ACC112 (cell line): Measurements from ENCODE around the gene CNR1.

Experiments used
- H2AFZ ChIP-seq: fragments of 200-600 bp; sonication (generic); one replicate; pipeline ENCODE4 v1.6.0; 2017; ENCODE audit warnings: antibody characterized with exemption, low read length; ENCODE audit not compliant: unreplicated experiment
- H3K27ac ChIP-seq: fragments of 200-600 bp; sonication (generic); 2 replicates; pipeline ENCODE4 v1.5.1; 2014; ENCODE audit warnings: low read depth, mild to moderate bottlenecking, antibody characterized with exemption, low read length, moderate library complexity
- H3K27me3 ChIP-seq: fragments of 200-600 bp; sonication (generic); 2 replicates; pipeline ENCODE4 v1.6.1; 2014; ENCODE audit warnings: mild to moderate bottlenecking, antibody characterized with exemption, low read length, moderate library complexity, mixed read lengths; ENCODE audit not compliant: insufficient read depth
- H3K36me3 ChIP-seq: fragments of 200-600 bp; sonication (generic); 2 replicates; pipeline ENCODE4 v1.6.1; 2016; ENCODE audit warnings: mild to moderate bottlenecking, antibody characterized with exemption, low read length, moderate library complexity, mixed read lengths; ENCODE audit not compliant: insufficient read depth
- H3K4me1 ChIP-seq: fragments of 200-600 bp; sonication (generic); one replicate; pipeline ENCODE4 v1.6.1; 2016; ENCODE audit warnings: low read length, mixed read lengths; ENCODE audit not compliant: insufficient read depth, unreplicated experiment, control insufficient read depth
- H3K4me3 ChIP-seq: fragments of 200-600 bp; sonication (generic); 2 replicates; pipeline ENCODE4 v1.5.1; 2014; ENCODE audit warnings: mild to moderate bottlenecking, low read depth, low read length
- H3K79me2 ChIP-seq: fragments of 200-600 bp; sonication (generic); one replicate; pipeline ENCODE4 v1.6.0; 2016; ENCODE audit warnings: low read length; ENCODE audit not compliant: control insufficient read depth, unreplicated experiment, insufficient read depth

The CNR1 gene

DNA sequence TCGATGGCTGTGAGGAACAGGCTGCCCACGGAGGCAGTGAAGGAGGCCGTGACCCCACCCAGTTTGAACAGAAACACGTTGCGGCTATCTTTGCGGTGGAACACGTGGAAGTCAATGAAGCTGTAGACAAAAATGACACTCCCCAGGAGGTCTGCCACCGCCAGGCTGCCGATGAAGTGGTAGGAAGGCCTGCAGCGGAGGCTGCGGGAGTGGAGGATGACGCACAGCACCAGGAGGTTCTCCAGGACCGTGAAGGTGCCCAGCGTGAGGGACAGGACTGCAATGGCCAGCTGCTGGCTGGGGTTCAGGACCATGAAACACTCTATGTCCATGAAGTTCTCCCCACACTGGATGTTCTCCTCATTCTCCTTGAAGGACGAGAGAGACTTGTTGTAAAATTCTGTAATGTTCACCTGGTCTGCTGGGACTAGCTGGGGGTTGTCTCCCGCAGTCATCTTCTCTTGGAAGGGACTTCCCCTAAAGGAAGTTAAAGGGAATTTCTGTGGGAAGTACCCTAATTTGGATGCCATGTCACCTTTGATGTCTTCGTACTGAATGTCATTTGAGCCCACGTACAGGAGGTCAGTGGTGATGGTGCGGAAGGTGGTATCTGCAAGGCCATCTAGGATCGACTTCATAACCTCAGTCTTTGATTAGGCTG, 21.4 kb downstream of the CNR1 start:
- peaks cover 15% of the 10 kb centered on the region for H3K4me1 ChIP-seq
- H3K4me3 ChIP-seq = no peak overlapping the region
- H3K27me3 ChIP-seq = no peaks in the 10 kb centered on the region
- no peaks in the 10 kb centered on the region for H3K79me2 ChIP-seq
- peaks cover 27% of the 10 kb centered on the region for H3K36me3 ChIP-seq
- no peak overlapping the region for H3K27ac ChIP-seq
- no peak overlapping the region for H2AFZ ChIP-seq

GRCh38 chr6:88143421-88144157, 22.6 kb downstream of the CNR1 start:
- Histone ChIP-seq H3K36me3 (peaks cover 27% of the 10 kb centered on the region), H3K79me2 (no peaks in the 10 kb centered on the region), H3K27ac (no peak overlapping the region), H3K4me1 (peaks cover 15% of the 10 kb centered on the region), H3K27me3 (no peaks in the 10 kb centered on the region), H2AFZ (no peak overlapping the region), H3K4me3 (no peak overlapping the region)

- Histone ChIP-seq H3K4me3 (no peak overlapping the region), H2AFZ (no peak overlapping the region)
Observed at GRCh38 chr6:88142297-88142668, 23.9 kb downstream of the CNR1 start.

DNA sequence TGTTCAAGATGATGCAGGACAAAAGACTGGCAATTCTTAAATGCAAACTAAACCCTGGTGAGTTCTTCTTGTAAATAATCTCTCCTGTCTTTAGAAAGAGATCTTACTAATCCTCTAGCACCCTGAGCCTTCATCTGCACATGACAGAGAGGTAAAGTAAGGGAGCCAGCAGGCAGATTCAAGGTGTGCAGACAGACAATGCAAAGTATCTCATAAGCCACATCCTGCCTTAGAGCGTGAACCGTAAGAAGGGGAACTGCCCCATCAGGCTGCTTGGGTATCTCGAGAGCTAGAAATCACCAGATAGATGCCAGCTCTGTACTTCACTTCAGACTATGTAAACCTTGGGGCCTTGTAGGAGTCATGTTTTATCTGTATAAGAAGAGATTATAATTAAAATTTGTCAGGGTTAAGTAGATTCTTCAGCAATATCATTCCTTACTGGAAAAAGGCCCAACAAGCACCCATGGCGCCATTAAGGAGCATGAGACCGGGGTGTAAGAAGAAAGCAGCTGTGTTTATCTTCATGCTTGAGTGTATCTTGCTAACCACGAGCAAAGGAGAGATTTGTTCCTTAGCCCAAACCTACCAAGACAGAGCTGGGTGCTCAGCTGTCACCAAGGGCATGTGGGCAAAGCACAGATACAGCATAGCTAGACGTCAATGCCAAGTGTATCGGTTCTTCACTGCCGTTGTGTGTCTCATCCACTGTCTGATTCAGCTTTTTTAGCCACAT, 24.4 kb downstream of the CNR1 start:
- Histone ChIP-seq H3K79me2 (no peaks in the 10 kb centered on the region), H3K27ac (no peak overlapping the region)

More at GRCh38 chr6:88142297-88142668, 23.9 kb downstream of the CNR1 start:
- Histone ChIP-seq H3K4me1 (peaks cover 15% of the 10 kb centered on the region), H3K79me2 (no peaks in the 10 kb centered on the region), H3K27me3 (no peaks in the 10 kb centered on the region), H3K27ac (no peak overlapping the region), H3K36me3 (peaks cover 27% of the 10 kb centered on the region)

GRCh38 chr6:88137915-88138314, 28.2 kb downstream of the CNR1 start:
- Histone ChIP-seq H3K4me3 (no peak overlapping the region), H3K27ac (no peak overlapping the region), H3K27me3 (no peaks in the 10 kb centered on the region)

More for the DNA sequence above, 24.4 kb downstream of the CNR1 start:
- peaks cover 15% of the 10 kb centered on the region for H3K4me1 ChIP-seq
- no peak overlapping the region for H2AFZ ChIP-seq
- H3K27me3 ChIP-seq = no peaks in the 10 kb centered on the region
- no peak overlapping the region for H3K4me3 ChIP-seq
- peaks cover 27% of the 10 kb centered on the region for H3K36me3 ChIP-seq

GRCh38 chr6:88135578-88136114, 30.5 kb downstream of the CNR1 start:
- Histone ChIP-seq H3K27ac (no peak overlapping the region), H3K79me2 (no peaks in the 10 kb centered on the region), H3K4me1 (no peaks in the 10 kb centered on the region), H2AFZ (no peak overlapping the region), H3K27me3 (no peaks in the 10 kb centered on the region), H3K4me3 (no peak overlapping the region), H3K36me3 (no peaks in the 10 kb centered on the region)

More at GRCh38 chr6:88137915-88138314, 28.2 kb downstream of the CNR1 start:
- H3K4me1 ChIP-seq = peaks cover 12% of the 10 kb centered on the region
- H2AFZ ChIP-seq = no peak overlapping the region
- no peaks in the 10 kb centered on the region for H3K79me2 ChIP-seq
- H3K36me3 ChIP-seq = peaks cover 3% of the 10 kb centered on the region; the same call in 1 of the 2 replicates

- H3K27ac ChIP-seq = no peak overlapping the region
- H3K36me3 ChIP-seq = no peaks in the 10 kb centered on the region
- H3K4me3 ChIP-seq = no peak overlapping the region
- no peaks in the 10 kb centered on the region for H3K79me2 ChIP-seq
- H3K4me1 ChIP-seq = no peaks in the 10 kb centered on the region
- H2AFZ ChIP-seq = no peak overlapping the region
- H3K27me3 ChIP-seq = no peaks in the 10 kb centered on the region
Observed at GRCh38 chr6:88134575-88134974, 31.6 kb downstream of the CNR1 start.

GRCh38 chr6:88133718-88134117, 32.4 kb downstream of the CNR1 start:
- Histone ChIP-seq H3K79me2 (no peaks in the 10 kb centered on the region), H3K4me1 (no peaks in the 10 kb centered on the region), H2AFZ (no peak overlapping the region), H3K36me3 (no peaks in the 10 kb centered on the region), H3K27me3 (no peaks in the 10 kb centered on the region), H3K4me3 (no peak overlapping the region), H3K27ac (no peak overlapping the region)

DNA sequence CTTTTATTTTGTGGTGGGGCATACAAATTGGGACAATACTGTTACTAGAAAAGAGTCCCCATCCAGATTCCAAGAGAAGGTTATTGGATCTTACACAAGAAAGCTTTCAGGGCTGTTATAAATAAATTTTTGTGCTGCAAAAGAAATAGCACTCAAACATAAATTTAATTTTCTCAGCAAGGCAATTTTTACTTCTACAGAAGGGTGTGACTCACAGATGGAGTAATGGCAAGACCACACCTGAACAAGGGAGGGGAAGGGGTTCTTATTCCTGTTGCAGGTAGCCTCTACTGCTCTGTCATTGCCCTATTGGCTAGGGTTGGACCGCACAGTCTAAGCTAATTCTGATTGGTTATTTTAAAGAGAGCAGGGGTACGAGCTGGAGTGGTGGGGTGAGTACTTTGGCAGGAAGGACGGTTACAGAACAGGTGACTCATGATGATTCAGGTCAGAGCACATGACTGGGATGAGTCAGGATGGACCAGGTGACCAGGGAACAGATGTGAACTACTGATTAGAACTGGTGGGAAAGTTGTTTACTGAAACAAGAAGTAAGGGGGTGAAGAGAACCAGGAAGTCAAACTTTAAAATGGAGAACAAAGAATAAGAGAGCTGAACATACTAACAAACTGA, 41.1 kb downstream of the CNR1 start:
- H2AFZ ChIP-seq = no peak overlapping the region
- H3K4me1 ChIP-seq = no peaks in the 10 kb centered on the region
- H3K27me3 ChIP-seq = peaks cover 11% of the 10 kb centered on the region
- no peak overlapping the region for H3K4me3 ChIP-seq
- H3K27ac ChIP-seq = no peak overlapping the region
- H3K36me3 ChIP-seq = no peaks in the 10 kb centered on the region
- no peaks in the 10 kb centered on the region for H3K79me2 ChIP-seq

GRCh38 chr6:88120635-88121034, 45.5 kb downstream of the CNR1 start:
- H3K27ac ChIP-seq = no peak overlapping the region
- H3K27me3 ChIP-seq = peaks cover 16% of the 10 kb centered on the region
- H3K79me2 ChIP-seq = no peaks in the 10 kb centered on the region
- H3K4me1 ChIP-seq = no peaks in the 10 kb centered on the region
- no peak overlapping the region for H2AFZ ChIP-seq
- H3K36me3 ChIP-seq = no peaks in the 10 kb centered on the region
- no peak overlapping the region for H3K4me3 ChIP-seq
